Suppressor macrophage treated with lipopolysaccharide for 4 hours (primary cell): ENCODE measurements around the gene TMEM219.
A peak's percentile ranks its signal among the peaks of the same experiment; 100 is the strongest.
"Not testable (repeated sequence)": the region's sequence is repeated elsewhere in the genome, so short reads cannot be mapped to it uniquely, and the experiment has no call there.

ENCODE experiments used
- DNase-seq: peaks from one replicate; pipeline ENCODE4 v3.0.0-alpha.2; 2020

The TMEM219 gene

GRCh38 chr16:29951625-29952365 lies 10.1 kb upstream of the TMEM219 start:
- DNase-seq, result no peak

- DNase-seq, result no peak
Observed at GRCh38 chr16:29958756-29959155, 3.1 kb upstream of the TMEM219 start.

- no peak for DNase-seq
Observed at GRCh38 chr16:29959293-29959692, 2.6 kb upstream of the TMEM219 start.

GRCh38 chr16:29959821-29960220 lies 2.1 kb upstream of the TMEM219 start:
- not testable (repeated sequence) for DNase-seq

- no peak for DNase-seq
Observed at GRCh38 chr16:29961127-29961478, 776 bp upstream of the TMEM219 start.

GRCh38 chr16:29962344-29962994 lies 590 bp downstream of the TMEM219 start:
- DNase-seq, result peak; percentile 86

- no peak for DNase-seq
Observed at GRCh38 chr16:29963021-29963743, 1.3 kb downstream of the TMEM219 start.

GRCh38 chr16:29968205-29968604 lies 6.3 kb downstream of the TMEM219 start:
- DNase-seq, result no peak

GRCh38 chr16:29971304-29971703 lies 9.4 kb downstream of the TMEM219 start:
- no peak for DNase-seq

GRCh38 chr16:29972500-29972899 lies 10.6 kb downstream of the TMEM219 start:
- no peak for DNase-seq

- DNase-seq, result no peak
Observed at GRCh38 chr16:29972992-29973383, 11.1 kb downstream of the TMEM219 start.

GRCh38 chr16:29973384-29974246 lies 11.7 kb downstream of the TMEM219 start, which contains the start of gene TAOK2:
TSS of gene TAOK2 (plus strand) at chr16:29973868. CDS start at chr16:29977773, 3,905 bp downstream.
- DNase-seq, result peak; percentile 99

- DNase-seq, result peak; percentile 62
Observed at GRCh38 chr16:29974291-29975133, 12.6 kb downstream of the TMEM219 start.

GRCh38 chr16:29975134-29975538 lies 13.3 kb downstream of the TMEM219 start:
- DNase-seq, result no peak

GRCh38 chr16:29975811-29976511 lies 14.1 kb downstream of the TMEM219 start:
- DNase-seq, result no peak

- DNase-seq, result no peak
Observed at GRCh38 chr16:29977063-29977825, 15.4 kb downstream of the TMEM219 start.

GRCh38 chr16:29978081-29978480 lies 16.2 kb downstream of the TMEM219 start:
- DNase-seq, result no peak

GRCh38 chr16:29978564-29979270 lies 16.8 kb downstream of the TMEM219 start:
- DNase-seq, result no peak

GRCh38 chr16:29982560-29983419 lies 20.9 kb downstream of the TMEM219 start:
- no peak for DNase-seq
